ENCODE results near the gene SETD2. TPM values are rescaled to one million over a fixed set of nuclear protein-coding genes. Genes with fewer than 3 reads are reported as not detected.

SETD2 gene
- polyA plus RNA-seq, 3 donors, result 3.1 to 22.4 (median 7.5) TPM

GRCh38 chr3:46997453-46998091 is 166.3 kb downstream of the SETD2 start:
- Mint-ChIP-seq H3K27ac (peak overlapping the region in 6 of 7 donors; percentile 45 to 87 (median 64)), H3K4me1 (peaks cover 15% of the 10 kb centered on the region), H3K36me3 (peaks cover 79 to 99% of the 10 kb centered on the region in 2 donors), H3K27me3 (ENCODE audit: low read depth in 3 of 3) (peaks cover 0 to 1% (median 0%) of the 10 kb centered on the region in 3 donors), H3K9me3 (peaks cover 0 to 2% (median 0%) of the 10 kb centered on the region in 7 donors), H3K4me3 (no peak overlapping the region)
- no peak for DNase-seq
- H3K36me3 ChIP-seq (replicated peaks in 1 of 2; ENCODE audit: control insufficient read depth in 1 of 2, insufficient read depth in 2 of 2, low read length in 2 of 2), result peaks cover 100% of the 10 kb centered on the region in 2 donors
- H3K9ac ChIP-seq (ENCODE audit: insufficient read depth, low read length, poor library complexity, severe bottlenecking), result no peak overlapping the region
- no peak overlapping the region for H2AFZ ChIP-seq (ENCODE audit: insufficient read depth, low read depth, low read length, poor library complexity, severe bottlenecking)
- H3K4me3 ChIP-seq (replicated peaks in 1 of 3; ENCODE audit: low read depth in 2 of 3, low read length in 3 of 3), result no peak overlapping the region
- H4K20me1 ChIP-seq (ENCODE audit: insufficient read depth, low read length), result peaks cover 100% of the 10 kb centered on the region
- intact Hi-C loops (cut with micrococcal nuclease), result loop anchor here (5.0 kb wide), 2 partner anchors 75 to 290 kb away; no protein-coding TSS in a partner anchor
- 56% methylated on average over 13 of the region's 13 CpGs for WGBS (ENCODE audit: insufficient coverage)
- no peak for TF ChIP-seq CTCF (IDR thresholded peaks at IDR 0.05)
- no peaks in the 10 kb centered on the region for H3K9me3 ChIP-seq (replicated peaks in 1 of 2; ENCODE audit: control insufficient read depth in 1 of 2, insufficient read depth in 1 of 2, low read length in 2 of 2)
- no peaks in the 10 kb centered on the region for H3K27me3 ChIP-seq (ENCODE audit: control insufficient read depth in 2 of 2, insufficient read depth in 2 of 2, low read length in 2 of 2)
- H3K79me2 ChIP-seq (ENCODE audit: insufficient read depth, low read length), result peaks cover 36% of the 10 kb centered on the region
- peak overlapping the region in 1 of 2 donors; percentile 59 for H3K27ac ChIP-seq (ENCODE audit: low read depth in 1 of 2, low read length in 2 of 2)
- H3K4me1 ChIP-seq (ENCODE audit: control insufficient read depth in 1 of 2, insufficient read depth in 2 of 2, low read length in 2 of 2), result peaks cover 0 to 12% of the 10 kb centered on the region in 2 donors
- H3K4me2 ChIP-seq (replicated peaks; ENCODE audit: extremely low read depth, low read length, poor library complexity, severe bottlenecking), result no peak overlapping the region

GRCh38 chr3:46996689-46997452 is 167.0 kb downstream of the SETD2 start:
- Histone ChIP-seq H3K27me3 (ENCODE audit: control insufficient read depth in 2 of 2, insufficient read depth in 2 of 2, low read length in 2 of 2) (no peaks in the 10 kb centered on the region), H3K9ac (ENCODE audit: insufficient read depth, low read length, poor library complexity, severe bottlenecking) (no peak overlapping the region), H3K4me2 (replicated peaks; ENCODE audit: extremely low read depth, low read length, poor library complexity, severe bottlenecking) (no peak overlapping the region), H3K36me3 (replicated peaks in 1 of 2; ENCODE audit: control insufficient read depth in 1 of 2, insufficient read depth in 2 of 2, low read length in 2 of 2) (peaks cover 100% of the 10 kb centered on the region in 2 donors), H3K4me3 (replicated peaks in 1 of 3; ENCODE audit: low read depth in 2 of 3, low read length in 3 of 3) (no peak overlapping the region), H4K20me1 (ENCODE audit: insufficient read depth, low read length) (peaks cover 100% of the 10 kb centered on the region), H3K27ac (ENCODE audit: low read depth in 1 of 2, low read length in 2 of 2) (peak overlapping the region in 1 of 2 donors; percentile 59), H3K4me1 (ENCODE audit: control insufficient read depth in 1 of 2, insufficient read depth in 2 of 2, low read length in 2 of 2) (peaks cover under 1 to 18% of the 10 kb centered on the region in 2 donors), H3K9me3 (replicated peaks in 1 of 2; ENCODE audit: control insufficient read depth in 1 of 2, insufficient read depth in 1 of 2, low read length in 2 of 2) (no peaks in the 10 kb centered on the region), H3K79me2 (ENCODE audit: insufficient read depth, low read length) (peaks cover 40% of the 10 kb centered on the region), H2AFZ (ENCODE audit: insufficient read depth, low read depth, low read length, poor library complexity, severe bottlenecking) (no peak overlapping the region)
- no peak for DNase-seq
- Mint-ChIP-seq H3K27ac (peak overlapping the region in 6 of 7 donors; percentile 14 to 87 (median 54)), H3K4me3 (no peak overlapping the region), H3K4me1 (peaks cover 17% of the 10 kb centered on the region), H3K36me3 (peaks cover 79 to 100% of the 10 kb centered on the region in 2 donors), H3K27me3 (ENCODE audit: low read depth in 3 of 3) (peaks cover 0 to 1% (median 0%) of the 10 kb centered on the region in 3 donors), H3K9me3 (peaks cover 0 to 2% (median 0%) of the 10 kb centered on the region in 7 donors)
- WGBS (ENCODE audit: insufficient coverage), result 66% methylated on average over 8 of the region's 12 CpGs
- no peak for TF ChIP-seq CTCF (IDR thresholded peaks at IDR 0.05)
- intact Hi-C loops (cut with micrococcal nuclease), result loop anchor here (5.0 kb wide), 2 partner anchors 75 to 290 kb away; no protein-coding TSS in a partner anchor
